ENCODE data around the gene RIPPLY3.
"Not testable (repeated sequence)": the region's sequence is repeated elsewhere in the genome, so short reads cannot be mapped to it uniquely, and the experiment has no call there.

RIPPLY3 gene

DNA sequence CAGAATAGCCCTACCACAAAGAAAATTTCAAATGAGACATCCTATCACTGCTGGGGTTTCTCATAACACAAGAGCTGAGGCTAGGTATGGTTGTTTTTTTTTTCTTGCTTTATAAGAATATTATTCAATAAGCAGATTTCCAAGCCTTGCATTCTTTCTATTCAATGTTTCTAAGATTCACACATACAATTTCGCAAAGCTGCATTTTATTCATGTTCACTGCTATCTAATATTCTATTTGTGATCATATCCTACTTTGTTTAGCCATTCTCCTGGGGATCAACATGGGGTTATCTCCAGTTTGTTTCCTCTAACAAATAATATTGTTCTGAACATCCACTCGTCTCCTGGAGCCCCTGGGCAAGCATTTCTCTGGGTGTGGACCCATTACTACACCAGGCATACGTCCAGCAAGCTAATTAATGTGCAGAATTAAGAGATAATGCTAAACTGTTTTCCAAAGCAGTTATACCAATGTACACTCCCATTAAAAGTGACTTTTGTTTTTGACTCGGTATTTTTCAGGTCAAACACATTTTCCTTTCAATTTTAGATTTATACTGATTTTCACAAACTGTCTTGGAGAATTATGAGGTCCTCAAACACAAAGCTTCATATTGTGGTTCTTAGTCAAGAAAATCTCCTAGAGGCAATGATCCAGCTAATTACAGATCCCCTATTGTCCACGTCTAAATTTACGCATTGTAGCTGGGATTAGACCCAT, 24.4 kb upstream of the RIPPLY3 start:
- no peak overlapping the region for H3K4me3 ChIP-seq (ENCODE audit: low read depth, low read length)
- TF ChIP-seq CTCF (IDR thresholded peaks at IDR 0.05; ENCODE audit: control insufficient read depth, extremely low read depth, insufficient read depth) = no peak
- no peak for DNase-seq (ENCODE audit: low read depth)

DNA sequence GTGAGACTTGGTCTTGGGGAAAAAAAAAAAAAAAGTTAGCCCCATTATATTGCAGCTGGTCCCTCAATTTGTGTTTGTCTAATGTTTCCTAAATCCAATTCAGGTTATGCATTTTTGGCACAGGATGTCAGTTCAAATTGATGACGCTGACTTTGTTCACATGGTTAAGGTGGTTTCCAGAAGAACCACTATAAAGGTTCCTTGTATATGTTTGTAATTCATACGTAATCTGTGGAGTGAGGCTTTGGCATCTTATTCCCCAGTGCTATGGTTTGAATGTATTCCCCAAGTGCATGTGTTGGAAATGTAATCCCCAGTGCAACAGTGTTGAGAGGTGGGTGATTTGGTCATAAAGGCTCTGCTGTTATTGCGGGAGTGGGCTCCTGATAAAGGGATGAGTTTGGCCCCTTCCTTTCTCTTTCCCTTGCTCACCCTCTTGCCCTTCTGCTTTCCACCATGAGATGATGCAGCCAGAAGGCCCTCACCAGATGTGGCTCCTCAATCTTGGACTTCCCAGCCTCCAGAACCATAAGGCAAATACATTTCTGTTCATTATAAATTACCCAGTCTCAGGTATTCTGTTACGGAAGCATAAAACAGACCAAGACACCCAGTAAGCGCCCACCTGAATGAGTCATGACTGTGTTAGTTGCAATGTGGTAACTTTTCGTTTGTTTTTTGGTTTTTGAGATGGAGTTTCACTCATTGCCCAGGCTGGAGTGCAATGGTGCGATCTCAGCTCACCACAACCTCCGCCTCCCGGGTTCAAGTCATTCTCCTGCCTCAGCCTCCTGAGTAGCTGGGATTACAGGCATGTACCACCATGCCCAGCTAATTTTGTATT, 20.5 kb upstream of the RIPPLY3 start:
- no peak for TF ChIP-seq CTCF (IDR thresholded peaks at IDR 0.05; ENCODE audit: control insufficient read depth, extremely low read depth, insufficient read depth)
- DNase-seq (ENCODE audit: low read depth) = no peak
- H3K4me3 ChIP-seq (ENCODE audit: low read depth, low read length) = no peak overlapping the region

DNA sequence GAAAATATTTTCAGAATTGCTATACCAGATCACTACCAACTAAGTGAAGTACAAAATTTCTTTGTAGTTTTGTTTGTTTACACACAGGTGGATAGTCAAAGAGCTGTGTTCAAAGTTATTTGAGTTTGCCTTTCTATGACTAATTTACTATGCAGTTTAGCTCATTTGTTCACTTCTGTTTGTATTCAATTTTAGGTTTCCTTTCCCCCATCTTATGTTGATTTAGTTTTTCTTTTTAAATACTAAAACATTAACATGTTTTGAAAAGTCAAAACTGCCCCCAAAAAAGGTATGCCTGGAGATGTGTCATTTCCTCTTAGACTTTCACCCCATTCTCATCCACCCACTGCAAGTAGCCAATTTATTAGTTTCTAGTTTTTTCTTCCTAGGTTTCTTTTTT, 18.7 kb upstream of the RIPPLY3 start:
- no peak for TF ChIP-seq CTCF (IDR thresholded peaks at IDR 0.05; ENCODE audit: control insufficient read depth, extremely low read depth, insufficient read depth)
- no peak overlapping the region for H3K4me3 ChIP-seq (ENCODE audit: low read depth, low read length)
- DNase-seq (ENCODE audit: low read depth) = no peak

DNA sequence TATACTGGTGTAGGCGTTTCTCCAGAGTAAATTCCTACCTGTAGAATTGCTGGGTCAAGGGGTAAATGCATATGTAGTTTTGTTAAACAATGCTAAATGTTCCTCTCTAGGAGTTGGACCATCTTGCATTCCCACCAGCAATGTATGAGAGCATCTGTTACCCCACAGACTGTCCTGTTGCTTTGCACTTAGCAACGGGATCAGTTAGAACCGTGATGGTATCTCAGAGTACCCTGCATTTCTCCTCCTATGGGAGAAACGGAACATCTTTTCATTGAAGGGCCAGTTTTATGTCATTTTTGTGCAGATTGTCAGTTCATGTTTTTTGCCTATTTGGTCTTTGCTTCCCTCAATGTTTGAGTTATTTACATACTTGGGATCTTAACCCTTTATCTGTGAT, 18.0 kb upstream of the RIPPLY3 start:
- H3K4me3 ChIP-seq (ENCODE audit: low read depth, low read length) = no peak overlapping the region
- TF ChIP-seq CTCF (IDR thresholded peaks at IDR 0.05; ENCODE audit: control insufficient read depth, extremely low read depth, insufficient read depth) = no peak
- no peak for DNase-seq (ENCODE audit: low read depth)

- not testable (repeated sequence) for DNase-seq (ENCODE audit: low read depth)
- peak overlapping the region; percentile 50 for H3K4me3 ChIP-seq (ENCODE audit: low read depth, low read length)
Measured at GRCh38 chr21:36989199-36989698, 17.3 kb upstream of the RIPPLY3 start.

DNA sequence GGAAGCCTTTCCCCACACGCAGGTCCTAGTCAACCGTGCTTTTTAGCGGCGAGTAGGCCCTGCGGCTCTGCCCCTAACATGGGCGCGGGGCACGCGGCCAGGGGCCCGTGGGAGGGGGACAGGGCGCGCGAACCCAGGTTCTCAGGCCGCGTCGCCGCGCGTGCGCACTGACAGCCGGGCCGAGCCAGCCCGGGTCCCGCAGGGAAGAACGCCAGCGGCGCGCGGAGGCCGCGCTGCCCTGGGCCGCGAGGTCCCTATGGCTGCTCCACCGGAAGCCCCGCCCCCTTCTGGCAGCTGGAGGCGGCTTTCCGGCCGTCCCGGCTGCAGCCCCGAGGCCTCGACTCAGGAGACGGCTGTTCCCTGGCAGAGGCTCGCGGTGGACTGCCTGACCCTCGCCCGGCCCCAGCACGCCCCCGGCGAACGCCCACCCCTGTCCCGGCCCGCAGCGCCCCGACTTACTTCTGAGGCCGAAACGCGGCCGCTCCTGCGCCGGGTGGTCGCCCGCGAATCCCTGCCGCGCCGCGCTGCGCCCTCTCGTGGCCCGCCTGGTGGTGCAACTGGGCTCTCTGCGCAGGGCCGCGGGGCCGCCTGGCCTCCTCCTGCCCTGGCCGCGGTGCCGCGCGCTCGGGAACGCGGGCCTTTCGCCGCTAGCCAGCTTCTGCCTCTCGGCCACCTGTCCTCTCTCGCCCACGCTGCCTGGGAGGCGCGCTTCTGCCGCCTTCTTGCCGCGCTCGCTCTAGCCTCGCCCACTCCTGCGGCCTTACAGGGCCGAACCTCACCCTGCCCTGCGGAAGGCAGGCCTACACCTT, 16.6 kb upstream of the RIPPLY3 start:
- TF ChIP-seq CTCF (IDR thresholded peaks at IDR 0.05; ENCODE audit: control insufficient read depth, extremely low read depth, insufficient read depth) = peak; percentile 94
- DNase-seq (ENCODE audit: low read depth) = no peak
- peak overlapping the region; percentile 50 for H3K4me3 ChIP-seq (ENCODE audit: low read depth, low read length)

Data from LNCaP clone FGC (cell line).